Right lobe of liver (tissue), 4 donors: ENCODE data around the gene SMPDL3A.
"Not testable (repeated sequence)": the region's sequence is repeated elsewhere in the genome, so short reads cannot be mapped to it uniquely, and the experiment has no call there.

Experiments
- CTCF ChIP-seq, 4 donors: fragments of 200-600 bp in 3 of 4; fragments of 450-650 bp in 1 of 4; IDR thresholded peaks; one replicate each; pipeline versions ENCODE4 v1.5.1 to v1.8.0; 2016 to 2022; ENCODE audit warnings: antibody characterized with exemption in 4 of 4, mild to moderate bottlenecking in 2 of 4
- POLR2A ChIP-seq: fragments of 450-650 bp; IDR thresholded peaks from one replicate; pipeline ENCODE4 v1.6.1; 2017; ENCODE audit warnings: antibody characterized with exemption, mild to moderate bottlenecking
- donor health status: DM: no; HTN: no; CAD: no.
- donor health status: DM: no; HTN: no; CAD: no.
- donor health status: DM: no; HTN: yes; CAD: no.

- not testable (repeated sequence) for TF ChIP-seq POLR2A; CTCF (IDR thresholded peaks at IDR 0.05)
Observed at GRCh38 chr6:122748945-122749344, 40.1 kb upstream of the SMPDL3A start.
